ENCODE data around the gene HACD2. TPM values are rescaled to one million over a fixed set of nuclear protein-coding genes. Genes with fewer than 3 reads are reported as not detected.

HACD2 gene
- total RNA-seq, 1 experiment from 2014 or later, result 27.4 TPM

GRCh38 chr3:123445702-123446101, 139.2 kb downstream of the HACD2 start:
- peaks cover 7% of the 10 kb centered on the region; the same call in 1 of the 2 replicates for H3K27me3 ChIP-seq (ENCODE audit: insufficient read depth, low read length)
- Mint-ChIP-seq H3K9me3 (0 out of 5 replicates have a peak, but pooled peaks cover 0 to 2% of the 10 kb centered on the region in 2 experiments), H3K4me3 (no peak overlapping the region)

More at GRCh38 chr3:123445702-123446101, 139.2 kb downstream of the HACD2 start:
- Histone ChIP-seq H3K4ac (ENCODE audit: low read depth, low read length) (no peak overlapping the region), H3T11ph (ENCODE audit: low read length) (no peak overlapping the region), H2BK120ac (ENCODE audit: low read depth, low read length, poor library complexity, severe bottlenecking) (no peak overlapping the region), H3K79me2 (ENCODE audit: insufficient read depth, low read length) (no peaks in the 10 kb centered on the region), H4K91ac (ENCODE audit: insufficient read length, low read depth, low read length) (no peak overlapping the region), H2AK5ac (ENCODE audit: insufficient read length, low read length) (no peak overlapping the region), H2BK5ac (ENCODE audit: insufficient read length, low read length) (no peak overlapping the region), H3K27ac (ENCODE audit: insufficient read length, low read depth, low read length) (no peak overlapping the region), H3K14ac (ENCODE audit: insufficient read depth, low read length) (no peak overlapping the region), H2AFZ (ENCODE audit: low read length) (no peak overlapping the region), H3K79me1 (ENCODE audit: insufficient read depth, low read depth, low read length, poor library complexity, severe bottlenecking) (no peaks in the 10 kb centered on the region), H3K9me3 (ENCODE audit: control insufficient read depth, low read depth, low read length) (no peaks in the 10 kb centered on the region), H3K23ac (ENCODE audit: insufficient read length, low read depth, low read length) (no peak overlapping the region), H3K4me2 (ENCODE audit: insufficient read depth, insufficient read length, low read length) (no peak overlapping the region), H3K23me2 (ENCODE audit: insufficient read length, low read depth, low read length, poor library complexity, severe bottlenecking) (peaks cover 9% of the 10 kb centered on the region), H4K5ac (ENCODE audit: insufficient read length, low read depth, low read length) (no peak overlapping the region), H4K20me1 (ENCODE audit: control insufficient read depth, insufficient read depth, insufficient read length) (no peaks in the 10 kb centered on the region), H2BK12ac (ENCODE audit: insufficient read length, low read depth, low read length) (no peak overlapping the region), H3K56ac (ENCODE audit: insufficient read length, low read depth, low read length) (no peak overlapping the region), H3K4me1 (ENCODE audit: insufficient read depth, low read length) (no peaks in the 10 kb centered on the region), H3K9ac (ENCODE audit: extremely low read depth, insufficient read length, low read length) (no peak overlapping the region), H3K18ac (ENCODE audit: insufficient read length, low read depth, low read length) (no peak overlapping the region), H2BK15ac (ENCODE audit: low read depth, low read length) (no peak overlapping the region), H2BK20ac (ENCODE audit: low read depth, low read length, poor library complexity, severe bottlenecking) (no peak overlapping the region), H4K8ac (replicated peaks; ENCODE audit: insufficient read length, low read depth, low read length) (no peak overlapping the region)
- H3K27me3 Mint-ChIP-seq (ENCODE audit: low read depth), result peaks cover 59% of the 10 kb centered on the region
- TF ChIP-seq, protein P1, sequence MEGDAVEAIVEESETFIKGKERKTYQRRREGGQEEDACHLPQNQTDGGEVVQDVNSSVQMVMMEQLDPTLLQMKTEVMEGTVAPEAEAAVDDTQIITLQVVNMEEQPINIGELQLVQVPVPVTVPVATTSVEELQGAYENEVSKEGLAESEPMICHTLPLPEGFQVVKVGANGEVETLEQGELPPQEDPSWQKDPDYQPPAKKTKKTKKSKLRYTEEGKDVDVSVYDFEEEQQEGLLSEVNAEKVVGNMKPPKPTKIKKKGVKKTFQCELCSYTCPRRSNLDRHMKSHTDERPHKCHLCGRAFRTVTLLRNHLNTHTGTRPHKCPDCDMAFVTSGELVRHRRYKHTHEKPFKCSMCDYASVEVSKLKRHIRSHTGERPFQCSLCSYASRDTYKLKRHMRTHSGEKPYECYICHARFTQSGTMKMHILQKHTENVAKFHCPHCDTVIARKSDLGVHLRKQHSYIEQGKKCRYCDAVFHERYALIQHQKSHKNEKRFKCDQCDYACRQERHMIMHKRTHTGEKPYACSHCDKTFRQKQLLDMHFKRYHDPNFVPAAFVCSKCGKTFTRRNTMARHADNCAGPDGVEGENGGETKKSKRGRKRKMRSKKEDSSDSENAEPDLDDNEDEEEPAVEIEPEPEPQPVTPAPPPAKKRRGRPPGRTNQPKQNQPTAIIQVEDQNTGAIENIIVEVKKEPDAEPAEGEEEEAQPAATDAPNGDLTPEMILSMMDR (conservative IDR thresholded peaks at IDR 0.05), result no peak
- H3K27ac Mint-ChIP-seq, result no peak overlapping the region
- no CpG with 5 or more reads among the region's 2 CpGs for WGBS (ENCODE audit: extremely low coverage, insufficient read length, low lambda C conversion rate)
- no peaks in the 10 kb centered on the region; a peak in 1 of 7 replicates for H3K36me3 Mint-ChIP-seq (ENCODE audit: insufficient read depth in 1 of 3, low read depth in 3 of 3)
- no peak for DNase-seq
- peaks cover 16 to 25% of the 10 kb centered on the region in 2 experiments for H3K4me1 Mint-ChIP-seq

Measured in H9 (cell line).